OCI-LY1 (cell line): ENCODE results near the gene PSAT1.

Experiments used
- H2AFZ ChIP-seq: fragments of 200-600 bp; sonication (generic), shearing (Covaris generic); 2 replicates; pipeline ENCODE4 v1.6.0; 2014; ENCODE audit warnings: antibody characterized with exemption, mild to moderate bottlenecking, low read length
- H3F3A ChIP-seq: fragments of 200-600 bp; sonication (generic), shearing (Covaris generic); 2 replicates; pipeline ENCODE4 v1.6.0; 2014; ENCODE audit warnings: mild to moderate bottlenecking, antibody characterized with exemption, low read length, moderate library complexity; ENCODE audit not compliant: insufficient read depth
- H3K27ac ChIP-seq: fragments of 200-600 bp; sonication (generic); 2 replicates; pipeline ENCODE4 v1.5.1; 2014; ENCODE audit warnings: low read length, mixed run types, mild to moderate bottlenecking, low read depth; ENCODE audit not compliant: poor library complexity, severe bottlenecking
- H3K27me3 ChIP-seq: fragments of 200-600 bp; sonication (generic); 2 replicates; pipeline ENCODE4 v1.6.0; 2014; ENCODE audit warnings: antibody characterized with exemption, mild to moderate bottlenecking, low read length, moderate library complexity; ENCODE audit not compliant: insufficient read depth
- H3K36me3 ChIP-seq: fragments of 200-600 bp; sonication (generic); 2 replicates; pipeline ENCODE4 v1.6.1; 2014; ENCODE audit warnings: mild to moderate bottlenecking, antibody characterized with exemption, low read length, moderate library complexity, mixed read lengths; ENCODE audit not compliant: insufficient read depth
- H3K4me1 ChIP-seq: fragments of 200-600 bp; sonication (generic); 2 replicates; pipeline ENCODE4 v1.5.1; 2014; ENCODE audit warnings: mild to moderate bottlenecking, low read length, moderate library complexity; ENCODE audit not compliant: insufficient read depth, severe bottlenecking
- H3K4me2 ChIP-seq: fragments of 200-600 bp; sonication (generic), shearing (Covaris generic); 2 replicates; pipeline ENCODE4 v1.6.1; 2014; ENCODE audit warnings: low read length
- H3K4me3 ChIP-seq: fragments of 200-600 bp; sonication (generic); 2 replicates; pipeline ENCODE4 v1.5.1; 2014; ENCODE audit warnings: low read length, low read depth, mild to moderate bottlenecking, mixed read lengths; ENCODE audit not compliant: poor library complexity, severe bottlenecking
- H3K79me2 ChIP-seq: fragments of 200-600 bp; shearing (Covaris generic); 2 replicates; pipeline ENCODE4 v1.6.1; 2016; ENCODE audit warnings: mixed run types, low read length, mixed read lengths; ENCODE audit not compliant: insufficient read depth
- H3K9ac ChIP-seq: fragments of 200-600 bp; sonication (generic), shearing (Covaris generic); 2 replicates; pipeline ENCODE4 v1.6.1; 2014; ENCODE audit warnings: mild to moderate bottlenecking, low read length, mixed read lengths
- H3K9me2 ChIP-seq: fragments of 200-600 bp; sonication (generic), shearing (Covaris generic); 2 replicates; pipeline ENCODE4 v1.6.1; 2014; ENCODE audit warnings: low read depth, mild to moderate bottlenecking, low read length, mixed read lengths
- H3K9me3 ChIP-seq: fragments of 200-600 bp; shearing (Covaris generic); 2 replicates; pipeline ENCODE4 v1.6.1; 2014; ENCODE audit warnings: low read length, mixed read lengths
- H4K20me1 ChIP-seq: fragments of 200-600 bp; sonication (generic), shearing (Covaris generic); 2 replicates; pipeline ENCODE4 v1.6.0; 2016; ENCODE audit warnings: mild to moderate bottlenecking, low read length; ENCODE audit not compliant: insufficient read depth
- EZH2 ChIP-seq: fragments of 200-600 bp; sonication (generic), shearing (Covaris generic); IDR thresholded peaks from 2 replicates; pipeline ENCODE4 v1.8.0; 2017; ENCODE audit warnings: borderline replicate concordance, mixed run types, mild to moderate bottlenecking, antibody characterized with exemption, low read length, moderate library complexity, mixed read lengths
- TF ChIP-seq, protein P1 (sequence below): fragments of 200-600 bp; sonication (generic), shearing (Covaris generic); IDR thresholded peaks from 2 replicates; pipeline ENCODE4 v1.5.1; 2017; ENCODE audit warnings: mild to moderate bottlenecking, antibody characterized with exemption, low read length, moderate library complexity, mixed read lengths

Gene PSAT1

DNA sequence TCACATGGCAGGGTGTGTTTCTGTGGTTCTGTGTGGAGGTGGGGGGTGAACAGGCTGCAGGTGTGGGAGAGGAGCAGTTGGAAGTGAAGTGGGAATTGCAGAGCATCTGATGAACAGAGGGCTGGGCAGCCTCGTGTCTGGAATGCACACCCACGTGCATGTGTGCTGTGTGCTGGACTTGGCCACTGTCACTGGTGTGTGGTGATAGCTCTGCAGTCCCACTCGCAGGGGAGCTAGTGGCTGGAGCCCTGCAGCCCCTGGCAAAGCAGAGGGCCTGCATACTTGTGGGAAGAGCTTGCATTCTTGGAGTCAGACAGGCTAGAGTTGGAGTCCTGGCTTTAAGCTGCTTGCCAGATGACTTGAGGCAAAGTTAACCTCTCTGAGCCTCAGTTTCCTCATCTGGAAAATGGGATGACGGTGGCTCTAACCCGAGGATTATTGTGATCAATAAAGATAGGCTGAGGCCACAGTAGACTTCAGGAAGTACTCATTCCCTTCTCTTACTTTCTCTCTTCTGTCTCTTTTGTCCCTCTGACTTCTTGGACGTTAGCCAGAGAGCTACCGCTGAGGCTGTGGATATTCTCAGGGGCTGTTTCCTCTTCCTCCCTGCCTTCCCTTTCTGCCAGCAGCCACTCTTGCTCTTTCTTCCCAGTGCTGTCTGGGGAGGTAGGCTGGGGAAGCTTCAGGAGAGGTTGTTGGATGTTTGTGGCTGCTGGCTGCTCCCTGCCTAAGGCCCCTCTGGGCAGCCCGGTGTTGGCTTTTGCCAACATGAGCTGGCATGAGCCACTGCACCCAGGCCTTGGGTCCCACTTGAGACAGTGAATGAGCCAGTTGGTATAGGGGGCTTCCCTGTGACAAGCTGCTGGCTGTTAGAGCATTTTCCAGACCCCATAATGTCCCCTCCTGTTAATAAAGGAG, 18.3 kb downstream of the PSAT1 start:
- Histone ChIP-seq H3K27me3 (no peaks in the 10 kb centered on the region), H3K9me3 (no peaks in the 10 kb centered on the region), H2AFZ (no peak overlapping the region), H3K4me2 (no peak overlapping the region), H3K9ac (no peak overlapping the region), H4K20me1 (no peaks in the 10 kb centered on the region), H3K79me2 (no peaks in the 10 kb centered on the region), H3K36me3 (peaks cover 60% of the 10 kb centered on the region), H3F3A (no peaks in the 10 kb centered on the region), H3K4me1 (no peaks in the 10 kb centered on the region), H3K4me3 (no peak overlapping the region), H3K27ac (no peak overlapping the region), H3K9me2 (no peaks in the 10 kb centered on the region)
- TF ChIP-seq, protein P1, sequence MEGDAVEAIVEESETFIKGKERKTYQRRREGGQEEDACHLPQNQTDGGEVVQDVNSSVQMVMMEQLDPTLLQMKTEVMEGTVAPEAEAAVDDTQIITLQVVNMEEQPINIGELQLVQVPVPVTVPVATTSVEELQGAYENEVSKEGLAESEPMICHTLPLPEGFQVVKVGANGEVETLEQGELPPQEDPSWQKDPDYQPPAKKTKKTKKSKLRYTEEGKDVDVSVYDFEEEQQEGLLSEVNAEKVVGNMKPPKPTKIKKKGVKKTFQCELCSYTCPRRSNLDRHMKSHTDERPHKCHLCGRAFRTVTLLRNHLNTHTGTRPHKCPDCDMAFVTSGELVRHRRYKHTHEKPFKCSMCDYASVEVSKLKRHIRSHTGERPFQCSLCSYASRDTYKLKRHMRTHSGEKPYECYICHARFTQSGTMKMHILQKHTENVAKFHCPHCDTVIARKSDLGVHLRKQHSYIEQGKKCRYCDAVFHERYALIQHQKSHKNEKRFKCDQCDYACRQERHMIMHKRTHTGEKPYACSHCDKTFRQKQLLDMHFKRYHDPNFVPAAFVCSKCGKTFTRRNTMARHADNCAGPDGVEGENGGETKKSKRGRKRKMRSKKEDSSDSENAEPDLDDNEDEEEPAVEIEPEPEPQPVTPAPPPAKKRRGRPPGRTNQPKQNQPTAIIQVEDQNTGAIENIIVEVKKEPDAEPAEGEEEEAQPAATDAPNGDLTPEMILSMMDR, result no peak
- TF ChIP-seq EZH2, result no peak

DNA sequence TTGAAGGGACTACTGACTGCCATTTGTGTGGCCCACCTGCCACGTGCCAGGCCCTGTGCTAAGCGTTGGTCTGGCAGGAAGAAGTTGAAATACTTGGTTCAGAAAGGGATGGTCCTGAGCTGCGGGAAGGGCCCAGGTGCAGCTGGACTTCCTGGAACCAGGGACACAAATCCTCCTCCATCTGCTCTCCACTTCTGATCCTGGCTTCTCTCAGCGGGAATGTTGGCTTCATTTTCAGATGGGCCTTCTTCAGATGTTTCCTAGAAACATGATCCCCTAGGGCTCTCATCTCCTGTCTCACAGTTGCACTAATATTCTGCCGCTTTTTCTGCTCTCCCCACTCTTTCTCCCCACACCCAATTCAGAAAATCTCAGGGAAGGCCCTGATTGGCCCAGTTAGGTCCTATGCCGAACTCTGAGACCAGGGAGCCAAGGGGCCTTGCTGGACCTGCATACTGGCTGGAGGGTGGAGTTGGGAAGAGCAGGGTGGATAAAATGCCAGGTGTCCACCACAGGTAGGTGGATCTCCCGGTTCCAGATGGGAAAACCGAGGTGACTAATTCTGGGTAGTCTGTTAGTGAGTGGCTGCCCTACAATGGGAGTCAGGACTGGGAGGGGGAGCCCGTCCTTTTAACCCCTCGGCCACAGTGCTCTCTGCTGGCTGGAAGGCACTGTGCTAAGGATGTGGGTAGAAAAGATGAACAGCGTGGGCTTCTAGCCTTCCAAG, 19.4 kb downstream of the PSAT1 start:
- Histone ChIP-seq H3K27ac (no peak overlapping the region), H3K9me2 (no peaks in the 10 kb centered on the region), H4K20me1 (no peaks in the 10 kb centered on the region), H3K9me3 (no peaks in the 10 kb centered on the region), H3K36me3 (peaks cover 58% of the 10 kb centered on the region), H3K4me1 (no peaks in the 10 kb centered on the region), H3F3A (no peaks in the 10 kb centered on the region), H3K27me3 (no peaks in the 10 kb centered on the region), H3K4me2 (no peak overlapping the region), H3K9ac (no peak overlapping the region), H2AFZ (no peak overlapping the region), H3K79me2 (no peaks in the 10 kb centered on the region), H3K4me3 (no peak overlapping the region)
- TF ChIP-seq EZH2, result no peak
- TF ChIP-seq, protein P1, result no peak

DNA sequence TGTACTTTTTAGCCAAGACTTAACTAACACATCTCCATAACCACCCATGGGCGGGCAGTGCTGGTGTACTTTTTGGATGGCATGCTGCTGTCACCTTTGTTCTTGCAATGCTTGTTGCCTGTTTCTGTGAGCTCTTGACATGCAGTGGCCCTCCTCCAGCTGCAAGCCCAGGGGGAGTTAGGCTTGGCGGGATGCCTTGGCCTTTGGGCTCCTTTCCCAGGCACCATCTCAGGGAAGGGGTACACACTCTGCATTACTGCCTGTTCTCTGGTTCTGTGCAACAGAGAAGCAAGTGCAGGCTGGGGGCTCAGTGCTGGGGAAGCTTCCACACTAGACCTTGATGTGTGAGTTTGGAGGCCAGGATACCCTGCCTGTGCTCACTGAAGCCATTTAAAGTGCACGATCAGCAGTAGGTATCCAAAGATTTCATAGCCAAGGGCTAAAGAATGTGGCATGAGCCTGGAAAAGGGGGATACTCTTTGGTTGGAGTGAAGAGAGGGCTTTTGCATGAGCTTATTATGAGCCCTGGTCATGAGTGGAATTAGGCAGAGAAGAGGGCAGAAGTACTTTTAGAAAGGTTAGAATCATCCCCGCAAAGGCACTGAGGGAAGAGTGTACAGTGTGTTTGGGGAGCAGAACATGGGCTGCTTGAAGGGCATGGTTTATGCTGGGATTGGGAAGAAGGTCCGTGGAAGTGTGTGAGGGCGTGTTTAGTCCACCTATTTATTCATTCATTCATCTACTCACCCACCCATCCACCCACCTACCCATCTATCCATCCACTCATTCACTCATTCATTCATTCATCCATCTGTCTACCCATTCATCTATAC, 22.5 kb downstream of the PSAT1 start:
- no peak for TF ChIP-seq EZH2
- TF ChIP-seq, protein P1, result no peak
- H3K4me2 ChIP-seq, result no peak overlapping the region
- H3K9me3 ChIP-seq, result no peaks in the 10 kb centered on the region
- no peaks in the 10 kb centered on the region for H3K27me3 ChIP-seq
- H3K4me1 ChIP-seq, result no peaks in the 10 kb centered on the region
- H3K79me2 ChIP-seq, result no peaks in the 10 kb centered on the region
- H3K9me2 ChIP-seq, result no peaks in the 10 kb centered on the region
- no peaks in the 10 kb centered on the region for H4K20me1 ChIP-seq
- no peak overlapping the region for H3K4me3 ChIP-seq
- H2AFZ ChIP-seq, result no peak overlapping the region
- no peak overlapping the region for H3K9ac ChIP-seq
- H3K36me3 ChIP-seq, result peaks cover 54% of the 10 kb centered on the region
- H3F3A ChIP-seq, result no peaks in the 10 kb centered on the region
- no peak overlapping the region for H3K27ac ChIP-seq
